HepG2 (cell line): ENCODE measurements around the gene TPTE2. TPM values are rescaled to one million over a fixed set of nuclear protein-coding genes. Genes with fewer than 3 reads are reported as not detected.

Source experiments
- ATAC-seq: fragments of 200-7000 bp; cut with Tn5 transposase; 3 replicates; pipeline ENCODE4 v1.9.1; 2020; ENCODE audit warnings: mild to moderate bottlenecking, moderate library complexity
- BruUV-seq: library from RNA; stranded (reverse); fragments of 400-500 nt; replicated peaks from 2 replicates; lab custom pipeline; 2021; lab: Mats Ljungman, UMichigan
- CTCF ChIA-PET: fragments of 300-600 bp; formaldehyde crosslinking; extraction: SDS; loops from one replicate; lab custom pipeline; 2021; ENCODE audit warnings: low total read pairs, inconsistent platforms, low intra/inter-chr PET ratio; lab: Yijun Ruan, JAX
- POLR2A ChIA-PET: fragments of 350-600 bp; sonication (Branson Sonifier 250); formaldehyde crosslinking; loops from one replicate; lab custom pipeline; 2020; ENCODE audit warnings: antibody characterized with exemption, inconsistent platforms; lab: Yijun Ruan, JAX
- DNase-seq: peaks from one replicate; pipeline ENCODE4 v3.0.0-alpha.2; 2015; ENCODE audit warnings: low spot score
- FAIRE-seq: peaks from 3 replicates; lab custom pipeline; 2011; peaks lifted over from hg19 to GRCh38; lab: Jason Lieb, UNC
- H2AFZ ChIP-seq: one replicate; pipeline ENCODE4 v1.6.1; 2011; ENCODE audit warnings: low read length, inconsistent platforms
- H3K27ac ChIP-seq: fragments of 300-600 bp; 3 replicates; pipeline ENCODE4 v1.8.0; 2011; ENCODE audit warnings: mixed run types, mild to moderate bottlenecking, mixed read lengths, low read length, inconsistent platforms; ENCODE audit not compliant: insufficient read depth; ENCODE audit errors: extremely low read length
- H3K27me3 ChIP-seq, 2 experiments: fragments of 200-600 bp in 1 of 2; 2 replicates in 1 of 2; 3 replicates in 1 of 2; pipeline versions ENCODE4 v1.6.0 to v1.8.0; 2011; ENCODE audit warnings: low read length in 2 of 2, mild to moderate bottlenecking in 2 of 2, moderate library complexity in 2 of 2, inconsistent platforms in 1 of 2; ENCODE audit not compliant: insufficient read depth in 2 of 2, control insufficient read depth in 1 of 2
- H3K36me3 ChIP-seq, 2 experiments: fragments of 200-600 bp in 1 of 2; replicated peaks in 1 of 2; 2 replicates in 1 of 2; 3 replicates in 1 of 2; pipeline versions ENCODE4 v1.5.1 to v1.8.0; 2011; ENCODE audit warnings: low read length in 2 of 2, inconsistent platforms in 1 of 2; ENCODE audit not compliant: insufficient read depth in 2 of 2, control insufficient read depth in 1 of 2
- H3K4me1 ChIP-seq: 2 replicates; pipeline ENCODE4 v1.5.1; 2012; ENCODE audit warnings: low read length, inconsistent platforms; ENCODE audit not compliant: insufficient read depth
- H3K4me2 ChIP-seq: 2 replicates; pipeline ENCODE4 v1.6.0; 2011; ENCODE audit warnings: low read depth, low read length, inconsistent platforms
- H3K4me3 ChIP-seq, 3 experiments: fragments of 200-600 bp in 1 of 3; sonication (generic), shearing (Covaris generic) in 1 of 3; replicated peaks in 1 of 3; 2 replicates each; pipeline ENCODE4 v1.5.1; 2011 to 2016; ENCODE audit warnings: low read length in 3 of 3, inconsistent platforms in 2 of 3, low read depth in 2 of 3, mild to moderate bottlenecking in 2 of 3, control low read depth in 1 of 3, mixed read lengths in 1 of 3; ENCODE audit not compliant: insufficient read depth in 1 of 3
- H3K79me2 ChIP-seq: one replicate; pipeline ENCODE4 v1.6.1; 2011; ENCODE audit warnings: low read length, inconsistent platforms; ENCODE audit not compliant: insufficient read depth
- H3K9ac ChIP-seq: 2 replicates; pipeline ENCODE4 v1.6.0; 2011; ENCODE audit warnings: mild to moderate bottlenecking, low read depth, low read length, inconsistent platforms; ENCODE audit not compliant: insufficient read depth
- H3K9me3 ChIP-seq: 2 replicates; pipeline ENCODE4 v1.5.1; 2012; ENCODE audit warnings: mild to moderate bottlenecking, low read length
- H4K20me1 ChIP-seq: 2 replicates; pipeline ENCODE4 v1.6.0; 2011; ENCODE audit warnings: inconsistent platforms, mild to moderate bottlenecking, low read length, moderate library complexity; ENCODE audit not compliant: insufficient read depth
- CBX1 ChIP-seq: IDR thresholded peaks from one replicate; pipeline ENCODE4 v1.6.1; 2016; ENCODE audit warnings: antibody characterized with exemption, low read depth
- CBX5 ChIP-seq: sonication (generic); formaldehyde crosslinking; IDR thresholded peaks from 2 replicates; pipeline ENCODE4 v1.4.0; 2020; ENCODE audit warnings: missing genetic modification reagents, borderline replicate concordance
- DNMT1 ChIP-seq: sonication (generic); formaldehyde crosslinking; IDR thresholded peaks from 2 replicates; pipeline ENCODE4 v1.5.1; 2020; ENCODE audit warnings: mild to moderate bottlenecking, missing genetic modification reagents
- DR1 ChIP-seq: sonication (generic); formaldehyde crosslinking; IDR thresholded peaks from 2 replicates; pipeline ENCODE4 v1.8.0; 2021; ENCODE audit warnings: mild to moderate bottlenecking, missing genetic modification reagents, inconsistent platforms
- EEA1 ChIP-seq: sonication (generic); formaldehyde crosslinking; IDR thresholded peaks from 2 replicates; pipeline ENCODE4 v1.5.1; 2020; ENCODE audit warnings: mild to moderate bottlenecking, missing genetic modification reagents, borderline replicate concordance
- KDM3A ChIP-seq: IDR thresholded peaks from 2 replicates; pipeline ENCODE4 v1.6.1; 2018; ENCODE audit warnings: low read depth, missing compliant biosample characterization
- MYNN ChIP-seq: sonication (generic); formaldehyde crosslinking; IDR thresholded peaks from 2 replicates; pipeline ENCODE4 v1.4.0; 2020; ENCODE audit warnings: mild to moderate bottlenecking, low read depth, missing genetic modification reagents
- PHF5A ChIP-seq: IDR thresholded peaks from one replicate; pipeline ENCODE4 v1.6.1; 2018; ENCODE audit warnings: low read depth, missing genetic modification reagents; ENCODE audit not compliant: unreplicated experiment
- SOX13 ChIP-seq, 3 experiments: fragments of 450-650 bp in 1 of 3; sonication (generic) in 1 of 3; formaldehyde crosslinking in 1 of 3; IDR thresholded peaks in 2 of 3; conservative IDR thresholded peaks in 1 of 3; 2 replicates each; pipeline versions ENCODE4 v1.5.0 to v1.6.1; 2016 to 2020; ENCODE audit warnings: antibody characterized with exemption in 1 of 3, mild to moderate bottlenecking in 1 of 3, missing compliant biosample characterization in 1 of 3, missing genetic modification reagents in 1 of 3, moderate library complexity in 1 of 3
- ZBTB21 ChIP-seq: sonication (generic); formaldehyde crosslinking; IDR thresholded peaks from 2 replicates; pipeline ENCODE4 v1.4.0; 2020; ENCODE audit warnings: missing genetic modification reagents
- ZFP36L1 ChIP-seq: sonication (generic); formaldehyde crosslinking; IDR thresholded peaks from 2 replicates; pipeline ENCODE4 v1.8.0; 2022; ENCODE audit warnings: mild to moderate bottlenecking, missing genetic modification reagents, moderate library complexity
- ZNF468 ChIP-seq: sonication (generic); formaldehyde crosslinking; IDR thresholded peaks from 2 replicates; pipeline ENCODE4 v1.8.0; 2022; ENCODE audit warnings: mild to moderate bottlenecking, moderate library complexity, missing genetic modification reagents
- ZNF678 ChIP-seq: sonication (generic); formaldehyde crosslinking; IDR thresholded peaks from 2 replicates; pipeline ENCODE4 v1.4.0; 2020; ENCODE audit warnings: mild to moderate bottlenecking, missing genetic modification reagents
- ZNF792 ChIP-seq: IDR thresholded peaks from 2 replicates; pipeline ENCODE4 v1.6.1; 2016
- WGBS: methylation state at CpG from one replicate; pipeline ENCODE4 v1.1.6; 2017; ENCODE audit warnings: low lambda C conversion rate; 5-methylcytosine and 5-hydroxymethylcytosine counted together
- in situ Hi-C: cut with HindIII; loops from 2 replicates; pipeline ENCODE4 v1.10.0; 2017; ENCODE audit warnings: low pct_unique_long_range_greater_than_20kb; ENCODE audit not compliant: extremely low pct_ligation_motif_present
- intact Hi-C: fragments of 100-400 bp; cut with micrococcal nuclease; formaldehyde crosslinking; loops from one replicate; pipeline ENCODE4 v1.10.0; 2022; ENCODE audit not compliant: unreplicated experiment
- polyA plus RNA-seq, 8 experiments: library from polyadenylated mRNA; depleted of rRNA in 3 of 8; stranded (reverse) in 7 of 8; unstranded in 1 of 8; fragments of >200 nt; fragmentation: Illumina TruSeq in 4 of 8; extraction: Trizol in 4 of 8; gene quantifications; 2 replicates each; pipeline versions ENCODE4 v1.2.1 to v1.2.3, GENCODE V29; 2011 to 2016; ENCODE audit warnings: low read depth in 4 of 8, missing spikeins in 1 of 8, mixed read lengths in 1 of 8; ENCODE audit not compliant: insufficient read depth in 1 of 8
- total RNA-seq, 5 experiments: library from RNA; depleted of rRNA; stranded (reverse); fragments of >200 nt; fragmentation: Illumina TruSeq; extraction: Trizol; gene quantifications; 2 replicates each; pipeline ENCODE4 v1.2.3, GENCODE V29; 2016; ENCODE audit warnings: low read depth in 1 of 5
- TF ChIP-seq, protein P1 (sequence below): sonication (generic); formaldehyde crosslinking; conservative IDR thresholded peaks from 2 replicates; pipeline ENCODE4 v1.4.0; 2020; ENCODE audit warnings: missing genetic modification reagents
- TF ChIP-seq, protein P2 (sequence below): sonication (generic); formaldehyde crosslinking; conservative IDR thresholded peaks from 2 replicates; pipeline ENCODE4 v1.4.0; 2020; ENCODE audit warnings: missing genetic modification reagents
- TF ChIP-seq, protein P3 (sequence below): sonication (generic); formaldehyde crosslinking; IDR thresholded peaks from 2 replicates; pipeline ENCODE4 v1.4.0; 2020; ENCODE audit warnings: missing genetic modification reagents, borderline replicate concordance

Gene TPTE2
- total and polyA plus RNA-seq, 2 of the 13 experiments (the other 11 are each of a cell fraction or from before 2014, with no cell fraction given) = 0.07 TPM; not detected in 1

DNA sequence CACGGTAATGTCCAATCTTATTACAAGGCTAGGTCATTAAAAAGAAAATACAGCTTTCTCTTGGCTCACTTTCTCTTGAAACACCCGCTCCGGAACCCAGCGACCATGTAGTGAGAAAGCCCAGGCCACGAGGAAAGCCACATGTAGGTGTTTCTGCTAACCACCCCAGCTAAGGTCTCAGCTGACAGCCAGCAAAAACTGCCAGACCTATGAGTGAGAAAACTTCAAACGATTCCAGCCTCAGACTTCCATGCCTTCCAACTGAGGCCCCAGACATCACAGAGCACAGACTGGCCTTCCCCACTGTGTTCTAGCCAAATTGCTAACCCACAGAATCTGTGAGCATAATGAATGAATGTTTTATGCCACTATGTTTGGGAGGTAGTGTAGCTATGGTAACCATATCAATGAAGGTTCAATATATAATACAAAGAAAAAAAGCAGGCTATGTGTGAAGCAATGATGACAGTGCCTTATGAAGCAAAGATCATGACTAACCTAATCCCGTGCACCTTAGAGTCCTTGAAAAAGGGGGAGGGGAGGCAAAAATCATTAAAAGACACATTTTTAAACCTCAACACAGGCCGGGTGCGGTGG, 11.9 kb upstream of the TPTE2 start:
- ChIA-PET CTCF (no interaction called here), POLR2A (no interaction called here)
- no peak for TF ChIP-seq SOX13 (IDR thresholded peaks at IDR 0.05)
- TF ChIP-seq SOX13 (CRISPR knock-in tag; conservative IDR thresholded peaks at IDR 0.05 in 1 of 2, IDR thresholded peaks at IDR 0.05 in 1 of 2) = no peak
- TF ChIP-seq ZNF468 (CRISPR knock-in tag) = no peak
- no peak for TF ChIP-seq KDM3A
- TF ChIP-seq, protein P1, sequence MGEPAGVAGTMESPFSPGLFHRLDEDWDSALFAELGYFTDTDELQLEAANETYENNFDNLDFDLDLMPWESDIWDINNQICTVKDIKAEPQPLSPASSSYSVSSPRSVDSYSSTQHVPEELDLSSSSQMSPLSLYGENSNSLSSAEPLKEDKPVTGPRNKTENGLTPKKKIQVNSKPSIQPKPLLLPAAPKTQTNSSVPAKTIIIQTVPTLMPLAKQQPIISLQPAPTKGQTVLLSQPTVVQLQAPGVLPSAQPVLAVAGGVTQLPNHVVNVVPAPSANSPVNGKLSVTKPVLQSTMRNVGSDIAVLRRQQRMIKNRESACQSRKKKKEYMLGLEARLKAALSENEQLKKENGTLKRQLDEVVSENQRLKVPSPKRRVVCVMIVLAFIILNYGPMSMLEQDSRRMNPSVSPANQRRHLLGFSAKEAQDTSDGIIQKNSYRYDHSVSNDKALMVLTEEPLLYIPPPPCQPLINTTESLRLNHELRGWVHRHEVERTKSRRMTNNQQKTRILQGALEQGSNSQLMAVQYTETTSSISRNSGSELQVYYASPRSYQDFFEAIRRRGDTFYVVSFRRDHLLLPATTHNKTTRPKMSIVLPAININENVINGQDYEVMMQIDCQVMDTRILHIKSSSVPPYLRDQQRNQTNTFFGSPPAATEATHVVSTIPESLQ (CRISPR knock-in tag) = no peak
- TF ChIP-seq, protein P2, sequence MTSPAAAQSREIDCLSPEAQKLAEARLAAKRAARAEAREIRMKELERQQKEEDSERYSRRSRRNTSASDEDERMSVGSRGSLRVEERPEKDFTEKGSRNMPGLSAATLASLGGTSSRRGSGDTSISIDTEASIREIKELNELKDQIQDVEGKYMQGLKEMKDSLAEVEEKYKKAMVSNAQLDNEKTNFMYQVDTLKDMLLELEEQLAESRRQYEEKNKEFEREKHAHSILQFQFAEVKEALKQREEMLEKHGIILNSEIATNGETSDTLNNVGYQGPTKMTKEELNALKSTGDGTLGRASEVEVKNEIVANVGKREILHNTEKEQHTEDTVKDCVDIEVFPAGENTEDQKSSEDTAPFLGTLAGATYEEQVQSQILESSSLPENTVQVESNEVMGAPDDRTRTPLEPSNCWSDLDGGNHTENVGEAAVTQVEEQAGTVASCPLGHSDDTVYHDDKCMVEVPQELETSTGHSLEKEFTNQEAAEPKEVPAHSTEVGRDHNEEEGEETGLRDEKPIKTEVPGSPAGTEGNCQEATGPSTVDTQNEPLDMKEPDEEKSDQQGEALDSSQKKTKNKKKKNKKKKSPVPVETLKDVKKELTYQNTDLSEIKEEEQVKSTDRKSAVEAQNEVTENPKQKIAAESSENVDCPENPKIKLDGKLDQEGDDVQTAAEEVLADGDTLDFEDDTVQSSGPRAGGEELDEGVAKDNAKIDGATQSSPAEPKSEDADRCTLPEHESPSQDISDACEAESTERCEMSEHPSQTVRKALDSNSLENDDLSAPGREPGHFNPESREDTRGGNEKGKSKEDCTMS (CRISPR knock-in tag) = no peak
- TF ChIP-seq CBX5 (CRISPR knock-in tag) = no peak
- no peak for TF ChIP-seq PHF5A (CRISPR knock-in tag)
- TF ChIP-seq DNMT1 (CRISPR knock-in tag) = no peak
- TF ChIP-seq DR1 (CRISPR knock-in tag) = no peak
- TF ChIP-seq ZFP36L1 = no peak
- TF ChIP-seq, protein P3, sequence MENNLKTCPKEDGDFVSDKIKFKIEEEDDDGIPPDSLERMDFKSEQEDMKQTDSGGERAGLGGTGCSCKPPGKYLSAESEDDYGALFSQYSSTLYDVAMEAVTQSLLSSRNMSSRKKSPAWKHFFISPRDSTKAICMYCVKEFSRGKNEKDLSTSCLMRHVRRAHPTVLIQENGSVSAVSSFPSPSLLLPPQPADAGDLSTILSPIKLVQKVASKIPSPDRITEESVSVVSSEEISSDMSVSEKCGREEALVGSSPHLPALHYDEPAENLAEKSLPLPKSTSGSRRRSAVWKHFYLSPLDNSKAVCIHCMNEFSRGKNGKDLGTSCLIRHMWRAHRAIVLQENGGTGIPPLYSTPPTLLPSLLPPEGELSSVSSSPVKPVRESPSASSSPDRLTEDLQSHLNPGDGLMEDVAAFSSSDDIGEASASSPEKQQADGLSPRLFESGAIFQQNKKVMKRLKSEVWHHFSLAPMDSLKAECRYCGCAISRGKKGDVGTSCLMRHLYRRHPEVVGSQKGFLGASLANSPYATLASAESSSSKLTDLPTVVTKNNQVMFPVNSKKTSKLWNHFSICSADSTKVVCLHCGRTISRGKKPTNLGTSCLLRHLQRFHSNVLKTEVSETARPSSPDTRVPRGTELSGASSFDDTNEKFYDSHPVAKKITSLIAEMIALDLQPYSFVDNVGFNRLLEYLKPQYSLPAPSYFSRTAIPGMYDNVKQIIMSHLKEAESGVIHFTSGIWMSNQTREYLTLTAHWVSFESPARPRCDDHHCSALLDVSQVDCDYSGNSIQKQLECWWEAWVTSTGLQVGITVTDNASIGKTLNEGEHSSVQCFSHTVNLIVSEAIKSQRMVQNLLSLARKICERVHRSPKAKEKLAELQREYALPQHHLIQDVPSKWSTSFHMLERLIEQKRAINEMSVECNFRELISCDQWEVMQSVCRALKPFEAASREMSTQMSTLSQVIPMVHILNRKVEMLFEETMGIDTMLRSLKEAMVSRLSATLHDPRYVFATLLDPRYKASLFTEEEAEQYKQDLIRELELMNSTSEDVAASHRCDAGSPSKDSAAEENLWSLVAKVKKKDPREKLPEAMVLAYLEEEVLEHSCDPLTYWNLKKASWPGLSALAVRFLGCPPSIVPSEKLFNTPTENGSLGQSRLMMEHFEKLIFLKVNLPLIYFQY (CRISPR knock-in tag) = no peak
- no peak for TF ChIP-seq MYNN (CRISPR knock-in tag)
- no peak for TF ChIP-seq EEA1 (CRISPR knock-in tag)
- TF ChIP-seq ZNF792 (CRISPR knock-in tag) = no peak
- no peak for TF ChIP-seq ZBTB21 (CRISPR knock-in tag)
- no peak for TF ChIP-seq ZNF678 (CRISPR knock-in tag)
- TF ChIP-seq CBX1 = no peak
- Histone ChIP-seq H3K27ac (no peak overlapping the region), H3K4me2 (no peak overlapping the region), H3K27me3 (no peaks in the 10 kb centered on the region), H3K9me3 (no peaks in the 10 kb centered on the region), H2AFZ (no peak overlapping the region), H3K36me3 (no peaks in the 10 kb centered on the region), H3K4me1 (peaks cover 8% of the 10 kb centered on the region; the same call in 1 of the 2 replicates), H3K9ac (no peak overlapping the region), H4K20me1 (no peaks in the 10 kb centered on the region), H3K4me3 (no peak overlapping the region), H3K79me2 (no peaks in the 10 kb centered on the region)
- in situ Hi-C loops (no loop called here), intact Hi-C loops (no loop called here)
- DNase-seq = no peak
- no TSS peak for BruUV-seq
- 49% methylated on average over 9 of the region's 9 CpGs for WGBS
- no peak; the same call in 2 of the 3 replicates for ATAC-seq
- no peak for FAIRE-seq
